Measurements from ENCODE around the gene PATZ1.
A peak's percentile ranks its signal among the peaks of the same experiment; 100 is the strongest.

Gene PATZ1

GRCh38 chr22:31347251-31348008, 1.3 kb upstream of the PATZ1 start:
- no peak for TF ChIP-seq SPI1 (IDR thresholded peaks at IDR 0.05; ENCODE audit: borderline replicate concordance, low read depth)
- no peak for TF ChIP-seq REST (IDR thresholded peaks at IDR 0.05; ENCODE audit: insufficient replicate concordance, low read depth)
- peak; percentile 27; the same call in 1 of the 2 replicates for TF ChIP-seq GABPA (IDR thresholded peaks at IDR 0.05; ENCODE audit: low read depth)
- no peak for TF ChIP-seq CTCF (IDR thresholded peaks at IDR 0.05; ENCODE audit: insufficient read depth, low read length)
- peak; percentile 69; the same call in 1 of the 2 replicates for TF ChIP-seq POLR2AphosphoS5 (IDR thresholded peaks at IDR 0.05; ENCODE audit: low read depth)
- peak overlapping the region; percentile 58 for H3K4me3 ChIP-seq (replicated peaks; ENCODE audit: insufficient read depth, low read length)
- peak overlapping the region; percentile 97 for H3K27ac ChIP-seq (replicated peaks)
- DNase-seq (ENCODE audit: low read depth in 1 of 2, low spot score in 1 of 2): peak; percentile 46 to 79
- no peaks in the 10 kb centered on the region for H3K27me3 ChIP-seq (ENCODE audit: insufficient read depth, poor library complexity, severe bottlenecking)

- Histone ChIP-seq H3K27ac (replicated peaks) (peak overlapping the region; percentile 97), H3K27me3 (ENCODE audit: insufficient read depth, poor library complexity, severe bottlenecking) (no peaks in the 10 kb centered on the region), H3K4me3 (replicated peaks; ENCODE audit: insufficient read depth, low read length) (peak overlapping the region; percentile 58)
- TF ChIP-seq SPI1 (IDR thresholded peaks at IDR 0.05; ENCODE audit: borderline replicate concordance, low read depth) (no peak), REST (IDR thresholded peaks at IDR 0.05; ENCODE audit: insufficient replicate concordance, low read depth) (no peak), GABPA (IDR thresholded peaks at IDR 0.05; ENCODE audit: low read depth) (no peak), POLR2AphosphoS5 (IDR thresholded peaks at IDR 0.05; ENCODE audit: low read depth) (0 out of 2 replicates have a peak, but pooled peaks have one; percentile 11)
- DNase-seq (ENCODE audit: low read depth in 1 of 2, low spot score in 1 of 2): peak; percentile 41 to 75
Measured at GRCh38 chr22:31346733-31347250, 646 bp upstream of the PATZ1 start.

- peak; percentile 78 to 87 for DNase-seq (ENCODE audit: low read depth in 1 of 2, low spot score in 1 of 2)
- H3K27ac ChIP-seq (replicated peaks): peak overlapping the region; percentile 97
- H3K4me3 ChIP-seq (replicated peaks; ENCODE audit: insufficient read depth, low read length): peak overlapping the region; percentile 76
- H3K27me3 ChIP-seq (ENCODE audit: insufficient read depth, poor library complexity, severe bottlenecking): no peaks in the 10 kb centered on the region
- TF ChIP-seq SPI1 (IDR thresholded peaks at IDR 0.05; ENCODE audit: borderline replicate concordance, low read depth) (no peak), POLR2AphosphoS5 (IDR thresholded peaks at IDR 0.05; ENCODE audit: low read depth) (peak; percentile 59; the same call in 1 of the 2 replicates), REST (IDR thresholded peaks at IDR 0.05; ENCODE audit: insufficient replicate concordance, low read depth) (no peak), CTCF (IDR thresholded peaks at IDR 0.05; ENCODE audit: insufficient read depth, low read length) (peak; percentile 49)
Measured at GRCh38 chr22:31345331-31346254, 553 bp downstream of the PATZ1 start.

Measured in HL-60 (cell line).